CD4-positive, alpha-beta T cell treated with Interleukin-15 for 1 hour (primary cell): ENCODE results near the gene ADAMTS2.

Source experiments
- DNase-seq: peaks from one replicate; pipeline ENCODE4 v3.0.0-alpha.2; 2020

ADAMTS2 gene

GRCh38 chr5:179343719-179344430 is 1.4 kb downstream of the ADAMTS2 start:
- DNase-seq = no peak

- no peak for DNase-seq
Measured at GRCh38 chr5:179343021-179343718, 2.1 kb downstream of the ADAMTS2 start.

- no peak for DNase-seq
Measured at GRCh38 chr5:179342577-179342976, 2.7 kb downstream of the ADAMTS2 start.

GRCh38 chr5:179340465-179340864 is 4.8 kb downstream of the ADAMTS2 start:
- no peak for DNase-seq

- DNase-seq = no peak
Measured at GRCh38 chr5:179339996-179340395, 5.3 kb downstream of the ADAMTS2 start.

- no peak for DNase-seq
Measured at GRCh38 chr5:179339081-179339480, 6.2 kb downstream of the ADAMTS2 start.

GRCh38 chr5:179337796-179338676 is 7.2 kb downstream of the ADAMTS2 start:
- no peak for DNase-seq

- DNase-seq = no peak
Measured at GRCh38 chr5:179336871-179337795, 8.1 kb downstream of the ADAMTS2 start.

- DNase-seq = no peak
Measured at GRCh38 chr5:179336126-179336870, 9.0 kb downstream of the ADAMTS2 start.

GRCh38 chr5:179333796-179334761 is 11.2 kb downstream of the ADAMTS2 start:
- no peak for DNase-seq

GRCh38 chr5:179332741-179333290 is 12.4 kb downstream of the ADAMTS2 start:
- DNase-seq = no peak

GRCh38 chr5:179331591-179332375 is 13.5 kb downstream of the ADAMTS2 start:
- DNase-seq = no peak

GRCh38 chr5:179330186-179330900 is 14.9 kb downstream of the ADAMTS2 start:
- no peak for DNase-seq

- DNase-seq = no peak
Measured at GRCh38 chr5:179328291-179328690, 17.0 kb downstream of the ADAMTS2 start.

GRCh38 chr5:179327021-179327735 is 18.1 kb downstream of the ADAMTS2 start:
- DNase-seq = no peak

- DNase-seq = no peak
Measured at GRCh38 chr5:179326122-179326927, 18.9 kb downstream of the ADAMTS2 start.
